NOMO-1 treated with dmso at 0.1 percent for 144 hours (cell line): Measurements from ENCODE around the gene PARD3.
"Not testable (repeated sequence)": the region's sequence is repeated elsewhere in the genome, so short reads cannot be mapped to it uniquely, and the experiment has no call there.

Experiments
- DNase-seq: peaks from one replicate; lab custom pipeline; 2025; ENCODE audit not compliant: unreplicated experiment; lab: John Stamatoyannopoulos, UW

The PARD3 gene

DNA sequence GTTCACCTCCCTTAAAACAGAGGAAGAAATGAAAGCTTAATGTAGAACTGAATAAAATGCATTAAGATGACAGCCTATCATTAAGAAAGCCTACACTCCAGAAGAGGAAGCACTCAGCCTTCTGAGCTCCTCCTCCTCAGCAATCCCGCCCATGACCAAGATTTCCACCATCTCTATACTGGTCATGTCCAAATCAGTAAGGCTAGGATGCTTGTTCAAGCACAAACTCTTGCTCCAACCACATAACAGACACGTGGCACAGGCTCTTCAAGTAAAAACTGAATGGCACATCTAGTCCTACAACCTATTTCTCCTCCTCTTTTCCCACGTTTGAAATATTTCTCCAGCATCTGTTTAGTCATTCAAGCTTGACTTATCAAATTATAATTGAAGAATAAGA, 454.1 kb downstream of the PARD3 start:
- DNase-seq = no peak

DNA sequence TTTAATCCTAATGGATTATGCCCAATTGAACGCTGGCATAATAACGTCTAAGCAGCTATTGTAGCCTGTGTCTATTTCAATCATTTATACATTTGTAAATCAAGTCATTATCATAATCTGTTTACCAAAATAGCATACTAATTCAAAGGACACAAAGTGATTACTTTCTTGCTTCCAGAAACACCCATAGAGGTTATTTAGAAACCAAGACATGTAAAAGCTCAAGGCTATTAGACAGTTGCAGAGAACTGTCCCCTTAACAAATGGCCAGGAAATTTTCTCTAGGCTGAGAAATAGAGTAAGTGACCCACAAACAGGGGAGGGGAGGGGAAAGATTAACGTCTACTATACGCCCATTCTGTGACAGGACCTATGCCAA, 455.7 kb downstream of the PARD3 start:
- no peak for DNase-seq

DNA sequence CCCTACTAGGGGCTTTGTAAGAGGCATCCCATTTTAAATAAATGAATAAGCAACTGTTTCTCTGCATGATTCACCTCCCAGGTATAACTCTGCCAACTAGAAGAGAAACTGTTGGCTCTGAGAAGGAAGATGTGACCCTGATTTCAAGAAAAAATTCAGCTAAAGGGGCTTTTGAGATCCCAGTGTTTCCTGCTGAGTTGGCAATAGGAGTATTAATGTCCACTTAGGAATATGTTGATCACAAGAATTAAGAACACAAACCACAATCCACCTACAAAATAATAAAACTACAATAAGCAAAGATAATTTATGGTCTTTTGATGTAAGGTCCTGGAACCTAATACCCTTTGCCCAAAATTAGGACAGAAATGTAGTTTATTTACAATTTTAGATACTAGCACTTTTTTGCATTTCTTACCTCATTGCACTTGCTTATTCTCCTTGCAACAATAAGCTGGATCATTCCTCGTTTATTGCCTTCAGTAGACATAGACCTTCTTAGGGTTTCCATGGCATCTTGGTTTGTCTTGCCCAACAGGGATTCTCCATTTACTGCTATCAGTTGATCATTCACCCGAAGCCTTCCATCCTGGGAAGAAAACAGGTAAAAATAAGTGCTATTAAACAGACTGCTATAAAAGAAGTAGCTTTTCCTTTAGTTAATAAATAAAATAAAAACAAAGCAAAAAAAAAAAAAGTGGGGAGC, 456.2 kb downstream of the PARD3 start:
- DNase-seq = no peak

DNA sequence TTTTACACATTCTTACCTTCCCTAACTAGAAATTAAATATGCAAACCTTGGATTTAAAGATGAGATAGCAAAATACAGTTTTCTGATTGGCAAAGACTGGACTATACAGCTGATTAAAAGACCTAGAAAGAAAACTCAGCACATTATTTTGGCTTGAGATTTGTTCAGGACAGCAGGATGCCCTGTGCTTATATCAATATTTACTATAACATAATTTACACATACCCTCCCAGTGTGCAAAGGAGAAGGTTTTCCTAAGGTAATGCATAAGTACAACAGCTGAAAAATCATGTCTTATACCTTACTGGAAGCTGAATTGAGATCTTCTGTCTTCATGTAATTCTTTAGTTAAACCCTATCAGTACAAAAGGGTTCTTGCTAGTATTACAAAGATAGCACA, 458.6 kb downstream of the PARD3 start:
- DNase-seq = no peak

DNA sequence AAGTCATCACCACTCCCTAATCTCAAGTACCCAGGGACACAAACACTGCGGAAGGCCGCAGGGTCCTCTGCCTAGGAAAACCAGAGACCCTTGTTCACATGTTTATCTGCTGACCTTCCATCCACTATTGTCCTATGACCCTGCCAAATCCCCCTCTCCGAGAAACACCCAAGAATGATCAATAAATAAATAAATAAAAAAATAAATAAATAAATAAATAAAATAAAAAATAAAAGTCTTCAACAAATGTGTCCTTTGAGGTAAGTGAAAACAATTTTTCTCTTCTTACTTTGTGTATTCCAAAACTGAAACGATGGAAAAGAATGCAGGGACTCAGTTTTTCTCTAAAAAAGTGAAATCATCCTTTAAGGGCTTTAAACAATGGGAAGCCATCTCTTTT, 461.6 kb downstream of the PARD3 start:
- not testable (repeated sequence) for DNase-seq

DNA sequence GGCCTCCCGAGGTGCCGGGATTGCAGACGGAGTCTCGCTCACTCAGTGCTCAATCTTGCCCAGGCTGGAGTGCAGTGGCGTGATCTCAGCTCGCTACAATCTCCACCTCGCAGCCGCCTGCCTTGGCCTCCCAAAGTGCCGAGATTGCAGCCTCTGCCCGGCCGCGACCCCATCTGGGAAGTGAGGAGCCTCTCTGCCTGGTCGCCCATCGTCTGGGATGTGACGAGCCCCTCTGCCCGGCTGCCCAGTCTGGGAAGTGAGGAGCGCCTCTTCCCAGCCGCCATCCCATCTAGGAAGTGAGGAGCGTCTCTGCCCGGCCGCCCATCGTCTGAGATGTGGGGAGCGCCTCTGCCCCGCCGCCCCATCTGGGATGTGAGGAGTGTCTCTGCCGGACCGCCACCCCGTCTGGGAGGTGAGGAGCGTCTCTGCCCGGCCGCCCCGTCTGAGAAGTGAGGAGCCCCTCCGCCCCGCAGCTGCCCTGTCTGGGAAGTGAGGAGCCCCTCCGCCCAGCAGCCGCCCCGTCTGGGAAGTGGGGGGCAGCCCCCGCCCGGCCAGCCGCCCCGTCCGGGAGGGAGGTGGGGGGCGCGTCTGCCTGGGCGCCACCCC, 462.4 kb downstream of the PARD3 start:
- not testable (repeated sequence) for DNase-seq

DNA sequence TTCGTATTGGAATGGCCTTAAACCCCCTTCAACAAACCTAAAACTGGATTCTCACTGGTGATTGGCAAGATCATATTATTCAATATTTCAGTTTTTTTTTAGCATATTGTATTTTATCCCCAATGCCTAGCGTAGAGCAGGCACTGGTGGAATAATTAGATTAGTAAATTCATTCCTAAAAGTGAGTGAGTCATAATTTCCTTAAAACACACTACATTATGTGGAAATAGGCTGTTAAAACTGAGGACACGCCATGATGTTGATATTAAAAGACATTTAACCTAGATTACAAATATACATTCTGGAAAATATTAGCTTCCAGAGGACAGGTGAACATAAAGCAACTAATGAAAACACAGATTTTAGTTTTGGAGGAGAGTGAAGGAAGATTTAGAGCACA, 463.9 kb downstream of the PARD3 start:
- no peak for DNase-seq

DNA sequence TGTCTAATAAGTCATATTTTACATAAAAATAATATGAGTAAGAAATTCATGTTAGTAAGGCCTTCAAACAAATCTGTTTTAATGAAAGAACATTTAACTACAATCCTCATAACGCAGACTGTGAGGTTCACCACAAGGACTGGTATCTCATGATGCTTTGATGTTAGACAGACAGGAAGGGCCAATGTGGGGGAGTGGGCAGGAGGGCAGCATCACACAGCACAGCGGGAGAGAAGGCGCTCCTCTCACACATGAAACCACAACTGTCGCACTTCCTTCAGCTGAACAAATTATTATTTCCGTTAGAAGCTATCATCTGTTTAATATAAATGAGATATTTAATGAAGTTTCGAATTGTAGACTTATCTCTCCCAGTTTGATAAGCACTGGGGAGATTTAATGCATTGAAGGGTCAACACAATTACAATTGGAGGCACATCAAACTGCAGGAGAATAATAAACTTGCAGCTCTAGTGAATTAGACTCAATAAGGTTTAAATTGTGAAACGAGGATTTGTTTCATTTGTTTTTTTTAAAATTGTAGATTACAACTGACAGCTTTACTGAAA, 466.1 kb downstream of the PARD3 start:
- no peak for DNase-seq

DNA sequence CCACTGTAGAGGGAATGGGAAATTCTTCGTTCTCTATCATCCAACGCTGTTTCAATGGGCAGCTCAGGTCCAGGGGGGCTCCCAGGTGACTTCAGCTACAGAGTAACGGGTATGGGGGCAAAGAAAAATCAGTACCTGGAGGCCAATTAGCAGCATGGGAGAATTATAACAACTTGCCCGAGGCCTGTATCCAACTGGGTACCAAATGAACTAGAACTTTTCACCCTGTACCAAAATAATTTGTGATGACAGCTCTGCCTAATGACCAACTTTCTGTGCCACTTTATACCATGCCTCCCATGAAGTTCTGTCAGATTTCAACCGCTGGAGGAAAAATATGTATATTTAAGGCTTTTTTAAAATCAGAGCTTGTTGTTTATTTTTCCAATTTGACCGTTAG, 467.1 kb downstream of the PARD3 start:
- DNase-seq = no peak

DNA sequence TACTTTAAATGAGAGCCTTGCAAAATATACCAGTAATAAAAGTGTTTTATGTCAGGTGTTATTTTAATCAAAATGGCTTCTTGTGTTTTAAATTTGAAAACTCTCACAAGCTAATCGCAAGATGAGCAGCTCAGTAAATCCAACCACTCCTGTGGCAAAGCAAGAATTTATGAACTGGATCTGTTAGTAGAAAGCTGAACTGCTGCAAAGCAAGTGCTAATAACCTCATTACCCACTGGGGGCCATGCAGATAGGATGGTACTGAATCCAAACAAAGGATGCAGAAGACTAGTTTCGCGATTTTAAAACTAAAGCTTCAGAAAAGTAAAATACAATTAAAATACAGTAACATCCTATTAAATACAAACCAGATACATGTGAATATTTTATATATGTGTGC, 468.0 kb downstream of the PARD3 start:
- DNase-seq = no peak

DNA sequence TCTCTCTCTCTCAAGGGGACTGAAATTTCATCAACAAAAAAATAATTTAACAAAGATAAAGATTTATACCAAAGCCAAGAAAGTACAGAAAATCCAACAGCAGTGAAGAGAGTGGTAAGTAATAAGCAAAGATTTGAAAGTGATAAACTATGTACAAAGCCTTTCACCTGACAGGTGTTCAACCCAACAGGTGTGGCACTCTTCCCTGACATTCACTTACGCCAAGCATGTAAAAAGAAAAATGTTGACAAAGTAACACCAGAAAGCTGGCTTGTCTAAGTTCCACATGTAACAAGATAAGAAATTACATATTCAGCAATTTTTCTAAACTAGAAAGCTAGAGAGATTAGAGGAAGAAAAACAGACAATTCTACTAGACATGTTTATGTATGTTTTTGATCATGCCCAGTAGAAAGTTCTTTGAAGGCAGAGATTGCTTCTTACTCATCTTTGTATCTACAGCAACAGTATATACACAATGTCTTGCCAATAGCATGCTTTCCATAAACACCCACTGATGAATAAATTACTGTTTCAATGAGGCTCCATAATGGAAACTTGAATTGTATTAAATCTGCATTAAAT, 468.5 kb downstream of the PARD3 start:
- no peak for DNase-seq

DNA sequence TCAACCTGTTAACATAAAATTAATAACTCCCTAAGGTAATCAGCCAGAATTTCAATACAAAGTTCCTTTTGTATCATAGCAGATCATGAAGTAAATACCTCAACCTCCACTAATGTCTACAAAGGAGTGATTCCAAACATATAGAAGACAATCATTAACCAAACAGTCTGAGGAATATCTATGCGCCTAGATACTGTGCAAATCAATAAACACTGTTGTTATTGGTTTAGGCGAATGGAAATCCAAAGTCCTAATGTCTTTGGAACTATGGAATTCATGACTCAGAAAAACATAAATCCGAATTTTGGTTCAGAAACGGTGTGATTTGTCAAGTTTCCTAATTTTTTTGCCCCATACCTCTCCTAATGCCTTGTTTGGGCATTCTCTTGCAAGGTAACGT, 469.7 kb downstream of the PARD3 start:
- no peak for DNase-seq

DNA sequence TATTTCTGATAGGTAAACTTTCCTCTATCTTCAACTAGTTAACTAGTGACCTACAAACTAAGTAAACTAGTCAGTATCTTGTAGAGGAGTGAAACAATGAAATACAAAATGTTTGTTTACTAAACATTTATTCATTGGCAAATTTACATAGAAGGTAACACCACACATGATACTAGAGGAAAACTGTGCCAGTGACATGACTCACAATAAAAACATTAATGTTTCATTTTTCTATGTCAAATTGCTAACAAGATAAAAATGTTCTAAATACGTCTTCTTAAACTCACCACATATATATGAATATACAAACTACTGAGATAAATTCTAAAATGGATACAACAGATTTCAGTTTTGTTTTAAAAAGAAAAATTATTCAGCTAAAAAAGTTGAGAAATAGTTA, 471.3 kb downstream of the PARD3 start:
- DNase-seq = no peak

DNA sequence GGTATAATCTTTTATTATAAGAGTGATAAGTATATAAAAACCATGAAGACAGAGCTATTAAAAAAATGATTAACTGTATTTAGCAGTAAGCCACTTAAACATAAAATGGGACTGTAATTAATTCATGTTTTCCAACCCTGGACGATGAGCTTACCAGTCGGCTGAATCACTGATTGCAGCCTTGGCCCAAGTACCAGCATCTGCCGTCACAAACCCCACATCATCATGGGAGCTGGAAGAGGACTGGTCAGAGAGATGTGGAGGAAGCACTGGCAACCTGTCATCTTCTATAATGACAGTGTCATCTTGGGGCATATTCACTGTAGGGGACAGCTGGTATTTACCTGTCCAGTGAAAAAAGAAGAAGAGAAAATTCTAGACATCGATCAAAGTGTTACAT, 473.6 kb downstream of the PARD3 start:
- DNase-seq = no peak

DNA sequence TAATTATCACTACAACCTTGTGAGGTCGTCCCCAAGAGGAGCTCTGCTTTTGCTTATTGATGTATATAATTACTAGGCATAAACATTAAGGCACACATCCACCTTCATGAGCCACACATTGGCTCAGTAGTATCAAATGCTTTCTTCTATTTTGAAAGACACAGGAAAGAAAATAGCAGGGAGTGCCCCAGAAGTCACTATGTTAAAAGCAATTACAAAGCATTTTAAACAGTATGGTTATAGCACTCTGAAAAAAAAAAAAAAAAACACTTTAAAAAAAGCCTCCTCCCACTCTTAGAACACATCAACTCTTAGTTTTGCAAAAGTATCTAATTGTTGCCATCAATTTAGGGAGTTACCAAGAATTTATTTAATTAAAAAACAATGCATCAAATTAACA, 474.2 kb downstream of the PARD3 start:
- no peak for DNase-seq

DNA sequence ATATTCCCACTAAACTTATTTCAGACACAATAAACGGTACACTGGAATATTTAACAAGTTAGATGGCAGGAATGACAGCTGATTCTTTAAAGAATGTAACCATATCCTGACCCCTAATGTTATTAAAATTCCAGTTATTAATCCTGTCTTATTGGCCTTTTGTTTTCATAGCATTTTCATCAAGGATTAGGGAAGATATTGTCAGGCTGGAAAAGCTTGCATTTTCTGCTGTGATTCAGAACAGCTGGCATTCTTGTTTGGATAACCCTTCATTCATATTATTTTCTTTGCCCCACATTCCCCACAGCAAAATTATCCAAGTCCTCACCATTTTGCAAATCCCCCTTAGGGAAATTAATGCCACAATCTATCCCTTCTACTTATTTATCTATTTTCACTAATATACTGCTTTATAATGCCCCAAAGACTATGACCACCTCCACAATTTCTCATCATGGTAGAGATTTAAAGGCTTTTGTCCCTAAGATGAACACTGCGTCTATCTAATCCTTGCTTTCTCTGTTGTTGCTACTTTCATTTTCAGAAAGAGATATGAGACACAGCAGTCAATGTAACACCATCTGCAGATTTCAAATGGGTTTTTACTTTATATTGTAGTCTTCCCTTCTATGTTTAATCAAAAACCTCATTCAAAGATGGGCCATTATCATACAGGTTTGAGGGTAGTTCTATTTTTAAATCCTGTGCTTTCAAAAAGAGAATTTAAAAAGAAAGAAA, 475.1 kb downstream of the PARD3 start:
- DNase-seq = no peak

DNA sequence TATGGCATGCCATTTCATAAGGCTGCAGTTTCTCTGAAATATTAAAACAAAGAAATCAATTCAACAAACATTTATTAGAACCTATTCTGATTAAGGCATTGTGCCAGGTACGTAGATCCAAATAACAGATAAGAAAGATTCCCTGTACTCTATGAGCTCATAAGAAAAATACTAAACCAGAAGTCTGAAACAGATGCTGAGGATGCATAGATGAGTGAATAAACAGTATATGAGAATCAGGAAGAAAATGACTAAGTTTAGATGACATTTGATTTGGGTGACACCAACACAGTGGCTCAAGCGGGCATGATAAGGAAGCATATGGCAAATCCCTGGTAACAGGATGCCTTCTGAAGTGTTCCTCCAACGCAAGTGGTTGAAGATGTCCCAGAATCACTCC, 477.2 kb downstream of the PARD3 start:
- no peak for DNase-seq

DNA sequence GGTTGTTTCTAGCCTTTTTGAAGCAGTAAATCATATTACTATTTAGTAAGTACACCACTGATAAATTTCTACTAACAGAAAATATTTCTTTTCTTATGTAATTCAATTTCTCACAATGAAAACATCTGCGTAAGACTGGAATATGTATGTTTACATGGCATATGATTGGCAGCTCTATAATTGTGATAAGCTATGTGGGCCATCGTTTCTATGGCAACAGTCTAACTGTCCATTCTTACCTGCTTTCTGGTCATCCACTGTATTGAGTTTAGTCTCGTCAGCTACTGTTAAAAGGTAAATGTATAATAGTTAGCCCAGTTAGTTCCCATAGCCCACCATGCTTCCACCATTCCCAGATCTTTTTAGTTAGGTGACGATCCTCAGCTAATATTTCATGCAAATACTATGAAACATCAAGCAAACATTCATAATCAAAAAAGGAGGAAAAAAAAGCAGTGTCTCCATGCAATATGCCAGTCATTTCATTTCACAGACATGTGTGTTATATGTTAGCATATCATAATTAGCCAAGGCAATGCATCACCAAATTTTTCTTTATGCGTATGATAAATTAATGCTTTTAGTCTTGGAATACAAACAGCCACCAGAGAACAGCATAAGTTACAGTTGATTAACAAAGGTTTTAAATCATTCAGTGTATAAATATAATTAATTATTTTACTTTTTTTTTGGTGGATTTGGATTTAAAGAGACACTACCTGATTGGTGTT, 479.0 kb downstream of the PARD3 start:
- no peak for DNase-seq

DNA sequence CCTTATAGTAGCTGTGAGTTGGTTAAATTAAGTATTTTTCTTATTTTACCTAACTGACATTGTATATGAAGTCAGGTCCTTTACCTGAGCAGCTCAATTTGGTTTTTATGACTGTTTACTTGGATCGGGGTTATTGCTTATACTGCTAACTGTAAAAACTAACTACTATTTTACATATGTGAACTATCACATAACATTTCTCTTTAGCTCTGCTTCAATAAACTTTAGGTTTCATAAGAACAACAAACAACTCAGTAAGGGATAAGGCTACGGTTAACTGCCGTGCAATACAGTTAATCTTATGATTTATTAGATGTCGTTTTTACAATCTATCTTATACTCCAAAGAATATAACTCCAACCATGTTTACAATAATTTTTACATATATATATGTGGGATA, 480.2 kb downstream of the PARD3 start:
- DNase-seq = no peak

DNA sequence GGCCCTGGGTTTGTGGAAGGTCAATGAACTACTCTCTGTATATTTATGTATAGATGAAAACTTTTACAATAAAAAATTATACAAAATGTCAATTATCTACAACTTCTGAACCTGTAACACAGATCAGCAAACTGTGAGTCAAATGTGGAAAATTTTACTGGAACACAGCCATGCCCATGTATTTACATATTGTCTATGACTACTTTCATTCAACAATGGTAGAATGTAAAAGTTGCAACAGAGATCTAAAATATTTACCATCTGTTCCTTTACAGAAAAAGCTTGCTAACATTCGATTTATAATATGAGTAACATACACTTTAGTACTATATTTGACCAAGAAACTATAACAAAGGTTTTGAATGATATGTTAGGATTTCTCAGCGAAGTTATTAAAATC, 481.6 kb downstream of the PARD3 start:
- no peak for DNase-seq

DNA sequence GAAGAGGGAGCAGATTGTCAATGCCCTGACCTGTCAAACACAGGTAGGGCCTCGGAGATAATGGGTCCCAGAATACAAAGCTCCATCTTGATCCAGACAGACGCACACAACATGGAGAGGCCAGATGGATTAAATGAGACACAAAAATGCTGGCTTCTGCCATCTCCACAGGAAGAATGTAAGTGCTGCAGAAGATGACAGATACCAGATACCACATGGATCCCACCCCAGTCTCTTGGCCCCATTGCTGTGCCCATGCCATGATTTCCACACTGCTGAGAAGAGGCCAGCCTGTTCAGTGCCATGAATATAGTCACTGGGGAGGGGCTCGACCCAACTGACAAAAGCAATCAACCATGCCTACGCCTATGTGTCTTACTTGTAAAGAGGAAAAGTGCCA, 487.9 kb downstream of the PARD3 start:
- no peak for DNase-seq
